Esophagus muscularis mucosa (tissue), 4 donors: ENCODE results near the gene WDFY4. TPM values are rescaled to one million over a fixed set of nuclear protein-coding genes. Genes with fewer than 3 reads are reported as not detected.

Source experiments
- DNase-seq: peaks from one replicate; pipeline ENCODE4 v3.0.0-alpha.2; 2017; ENCODE audit errors: extremely low spot score
- H3K27ac ChIP-seq, 4 donors: fragments of 200-600 bp; sonication (generic); replicated peaks in 1 of 4; 1 replicate in 3 of 4; 2 replicates in 1 of 4; pipeline ENCODE4 v1.5.1; 2016 to 2019; ENCODE audit warnings: mild to moderate bottlenecking in 1 of 4
- H3K27me3 ChIP-seq, 4 donors: fragments of 200-600 bp; sonication (generic); one replicate each; pipeline versions ENCODE4 v1.5.1 to v1.6.0; 2016 to 2019
- H3K36me3 ChIP-seq, 4 donors: fragments of 200-600 bp; sonication (generic); one replicate each; pipeline ENCODE4 v1.5.1; 2016 to 2019
- H3K4me1 ChIP-seq, 4 donors: fragments of 200-600 bp; sonication (generic); one replicate each; pipeline ENCODE4 v1.5.1; 2016 to 2019
- H3K4me3 ChIP-seq, 4 donors: fragments of 200-600 bp; sonication (generic); 1 replicate in 2 of 4; 2 replicates in 2 of 4; pipeline ENCODE4 v1.5.1; 2016 to 2019; ENCODE audit warnings: mild to moderate bottlenecking in 4 of 4, moderate library complexity in 1 of 4
- H3K9me3 ChIP-seq, 4 donors: fragments of 200-600 bp; sonication (generic); 1 replicate in 3 of 4; 2 replicates in 1 of 4; pipeline ENCODE4 v1.5.1; 2016 to 2019
- EP300 ChIP-seq: sonication (generic); formaldehyde crosslinking; IDR thresholded peaks from one replicate; pipeline ENCODE4 v1.6.1; 2017; ENCODE audit warnings: antibody characterized with exemption
- POLR2A ChIP-seq: fragments of 450-650 bp; IDR thresholded peaks from one replicate; pipeline ENCODE4 v1.6.1; 2017; ENCODE audit warnings: antibody characterized with exemption, moderate library complexity, mild to moderate bottlenecking, low read depth
- POLR2AphosphoS5 ChIP-seq, 2 donors: sonication (generic); formaldehyde crosslinking; IDR thresholded peaks; one replicate each; pipeline ENCODE4 v1.6.1; 2017; ENCODE audit warnings: antibody characterized with exemption in 2 of 2
- WGBS: methylation state at CpG from one replicate; pipeline ENCODE4 v1.1.5; 2018; 5-methylcytosine and 5-hydroxymethylcytosine counted together
- intact Hi-C: fragments of 100-400 bp; cut with DNase I; formaldehyde crosslinking; loops from one replicate; pipeline ENCODE4 v1.15.1; 2023
- total RNA-seq, 4 donors: library from RNA; depleted of rRNA; stranded (reverse); fragments of >200 nt; gene quantifications; one replicate each; pipeline versions ENCODE4 v1.1.0 to v1.2.1, GENCODE V29; 2016
- TF ChIP-seq, protein P1 (sequence below), 3 experiments: fragments of 200-600 bp in 2 of 3; fragments of 450-650 bp in 1 of 3; sonication (generic) in 2 of 3; IDR thresholded peaks; one replicate each; pipeline ENCODE4 v1.5.1; 2017 to 2019; ENCODE audit warnings: antibody characterized with exemption in 3 of 3, mild to moderate bottlenecking in 2 of 3, moderate library complexity in 1 of 3

WDFY4 gene
- total RNA-seq, 4 donors from 2014 or later, result 2.3 to 7.3 (median 5.2) TPM

GRCh38 chr10:48667960-48668590 is 16.6 kb upstream of the WDFY4 start:
- WGBS, result 77% methylated on average over 5 of the region's 8 CpGs
- no peaks in the 10 kb centered on the region for H3K36me3 ChIP-seq
- TF ChIP-seq EP300, result no peak
- no peak for TF ChIP-seq POLR2AphosphoS5 (IDR thresholded peaks at IDR 0.05)
- no peak for TF ChIP-seq POLR2A
- TF ChIP-seq, protein P1, sequence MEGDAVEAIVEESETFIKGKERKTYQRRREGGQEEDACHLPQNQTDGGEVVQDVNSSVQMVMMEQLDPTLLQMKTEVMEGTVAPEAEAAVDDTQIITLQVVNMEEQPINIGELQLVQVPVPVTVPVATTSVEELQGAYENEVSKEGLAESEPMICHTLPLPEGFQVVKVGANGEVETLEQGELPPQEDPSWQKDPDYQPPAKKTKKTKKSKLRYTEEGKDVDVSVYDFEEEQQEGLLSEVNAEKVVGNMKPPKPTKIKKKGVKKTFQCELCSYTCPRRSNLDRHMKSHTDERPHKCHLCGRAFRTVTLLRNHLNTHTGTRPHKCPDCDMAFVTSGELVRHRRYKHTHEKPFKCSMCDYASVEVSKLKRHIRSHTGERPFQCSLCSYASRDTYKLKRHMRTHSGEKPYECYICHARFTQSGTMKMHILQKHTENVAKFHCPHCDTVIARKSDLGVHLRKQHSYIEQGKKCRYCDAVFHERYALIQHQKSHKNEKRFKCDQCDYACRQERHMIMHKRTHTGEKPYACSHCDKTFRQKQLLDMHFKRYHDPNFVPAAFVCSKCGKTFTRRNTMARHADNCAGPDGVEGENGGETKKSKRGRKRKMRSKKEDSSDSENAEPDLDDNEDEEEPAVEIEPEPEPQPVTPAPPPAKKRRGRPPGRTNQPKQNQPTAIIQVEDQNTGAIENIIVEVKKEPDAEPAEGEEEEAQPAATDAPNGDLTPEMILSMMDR (IDR thresholded peaks at IDR 0.05), result no peak
- peak; percentile 89 for DNase-seq
- H3K27me3 ChIP-seq, result peaks cover 0 to 20% (median 0%) of the 10 kb centered on the region in 4 donors
- no peaks in the 10 kb centered on the region for H3K4me1 ChIP-seq
- intact Hi-C loops, result no loop called here
- no peak overlapping the region for H3K27ac ChIP-seq
- H3K9me3 ChIP-seq, result peaks cover 0 to 4% (median 0%) of the 10 kb centered on the region in 4 donors
- no peak overlapping the region for H3K4me3 ChIP-seq

- Histone ChIP-seq H3K9me3 (no peaks in the 10 kb centered on the region), H3K27ac (no peak overlapping the region), H3K27me3 (peaks cover 0 to 20% (median 0%) of the 10 kb centered on the region in 4 donors), H3K36me3 (no peaks in the 10 kb centered on the region), H3K4me3 (no peak overlapping the region), H3K4me1 (no peaks in the 10 kb centered on the region)
- TF ChIP-seq EP300 (no peak), POLR2AphosphoS5 (IDR thresholded peaks at IDR 0.05) (no peak), POLR2A (no peak)
- TF ChIP-seq, protein P1 (IDR thresholded peaks at IDR 0.05), result no peak
- DNase-seq, result peak; percentile 81
- 73% methylated on average over 14 of the region's 28 CpGs for WGBS
- intact Hi-C loops, result no loop called here
Observed at GRCh38 chr10:48670978-48671913, 13.4 kb upstream of the WDFY4 start.

- H3K27ac ChIP-seq, result no peak overlapping the region
- TF ChIP-seq EP300, result no peak
- no peak for TF ChIP-seq POLR2A
- TF ChIP-seq, protein P1 (IDR thresholded peaks at IDR 0.05), result no peak
- no peak overlapping the region for H3K4me3 ChIP-seq
- intact Hi-C loops, result no loop called here
- no peaks in the 10 kb centered on the region for H3K4me1 ChIP-seq
- WGBS, result 87% methylated on average over 19 of the region's 26 CpGs
- H3K36me3 ChIP-seq, result no peaks in the 10 kb centered on the region
- peak; percentile 84 for DNase-seq
- H3K27me3 ChIP-seq, result peaks cover 0 to 20% (median 0%) of the 10 kb centered on the region in 4 donors
- H3K9me3 ChIP-seq, result no peaks in the 10 kb centered on the region
Observed at GRCh38 chr10:48671914-48672595, 12.6 kb upstream of the WDFY4 start.

DNA sequence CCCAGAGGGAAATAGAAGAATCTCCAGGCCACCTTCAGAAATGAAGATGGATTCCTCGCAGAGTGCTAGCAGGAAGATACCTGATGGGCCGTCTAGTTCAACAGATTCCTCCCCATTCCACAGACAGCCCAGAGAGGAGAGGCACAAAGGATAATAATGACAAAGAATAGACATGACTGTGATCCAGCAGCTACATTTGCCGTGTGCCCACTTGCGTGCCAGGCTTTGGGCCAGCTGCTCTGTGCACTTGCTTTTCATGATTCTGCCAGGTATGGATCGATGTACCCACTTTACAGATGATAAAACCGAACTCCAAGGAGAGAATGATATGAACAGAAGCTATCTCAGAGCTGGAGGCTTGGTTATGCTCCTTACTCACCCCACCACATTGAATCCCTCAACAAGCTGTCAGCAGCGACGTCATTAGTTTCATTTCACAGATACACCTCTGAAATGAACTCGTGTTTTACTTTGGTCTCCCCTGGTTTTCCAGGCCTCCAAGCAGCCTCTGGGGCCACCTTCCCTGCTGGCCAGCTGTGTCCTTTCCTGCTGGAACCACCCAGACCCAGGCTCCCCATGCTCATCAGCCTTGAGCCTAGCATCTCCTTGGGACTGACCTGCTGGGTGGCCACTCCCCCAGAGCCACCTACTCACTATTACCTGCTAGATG is 11.9 kb upstream of the WDFY4 start:
- DNase-seq, result peak; percentile 78
- 85% methylated on average over 9 of the region's 9 CpGs for WGBS
- peaks cover 0 to 20% (median 0%) of the 10 kb centered on the region in 4 donors for H3K27me3 ChIP-seq
- no peak overlapping the region for H3K4me3 ChIP-seq
- H3K27ac ChIP-seq, result no peak overlapping the region
- H3K9me3 ChIP-seq, result peaks cover 0 to 4% (median under 1%) of the 10 kb centered on the region in 4 donors
- no peaks in the 10 kb centered on the region for H3K4me1 ChIP-seq
- H3K36me3 ChIP-seq, result no peaks in the 10 kb centered on the region
- no peak for TF ChIP-seq POLR2A
- no peak for TF ChIP-seq EP300
- TF ChIP-seq, protein P1 (IDR thresholded peaks at IDR 0.05), result no peak
- TF ChIP-seq POLR2AphosphoS5 (IDR thresholded peaks at IDR 0.05), result no peak
- intact Hi-C loops, result no loop called here
